Uterus (tissue), 2 donors: ENCODE data around the gene UPK1B.

ENCODE experiments used
- CTCF ChIP-seq, 4 experiments: fragments of 200-600 bp in 2 of 4; fragments of 450-650 bp in 2 of 4; sonication (generic) in 2 of 4; IDR thresholded peaks; one replicate each; pipeline ENCODE4 v1.5.1; 2016 to 2019; ENCODE audit warnings: antibody characterized with exemption in 4 of 4, mild to moderate bottlenecking in 2 of 4, moderate library complexity in 1 of 4
- POLR2A ChIP-seq, 2 donors: fragments of 450-650 bp; IDR thresholded peaks; one replicate each; pipeline ENCODE4 v1.6.1; 2016; ENCODE audit warnings: antibody characterized with exemption in 2 of 2, mild to moderate bottlenecking in 1 of 2, moderate library complexity in 1 of 2

DNA sequence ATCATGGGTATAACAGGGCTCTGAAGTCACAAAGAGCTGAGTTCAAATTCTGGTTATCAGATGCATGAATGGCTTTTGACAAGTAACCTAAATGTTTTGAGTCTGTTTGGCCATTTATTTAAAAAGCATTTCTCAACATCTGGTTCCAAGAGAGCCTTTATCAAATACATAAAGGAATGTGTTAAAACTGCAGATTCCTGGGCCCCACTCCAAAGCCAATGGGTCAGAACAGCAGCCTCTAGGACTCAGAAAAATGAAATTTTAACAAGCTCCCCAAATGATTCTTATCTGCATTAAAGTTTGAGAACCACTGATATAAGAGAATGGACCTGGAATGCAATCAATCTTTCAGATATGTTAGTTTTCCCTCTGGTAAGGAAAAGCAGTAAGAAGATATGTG, 63.9 kb downstream of the UPK1B start:
- TF ChIP-seq CTCF (IDR thresholded peaks at IDR 0.05) (no peak), POLR2A (IDR thresholded peaks at IDR 0.05) (no peak)
